Amygdala (tissue), 56 donors: ENCODE data around the gene PVALB.

Experiments used
- DNase-seq, 56 donors: peaks; one replicate each; lab custom pipeline; 2025; lab: John Stamatoyannopoulos, UW

Gene PVALB

DNA sequence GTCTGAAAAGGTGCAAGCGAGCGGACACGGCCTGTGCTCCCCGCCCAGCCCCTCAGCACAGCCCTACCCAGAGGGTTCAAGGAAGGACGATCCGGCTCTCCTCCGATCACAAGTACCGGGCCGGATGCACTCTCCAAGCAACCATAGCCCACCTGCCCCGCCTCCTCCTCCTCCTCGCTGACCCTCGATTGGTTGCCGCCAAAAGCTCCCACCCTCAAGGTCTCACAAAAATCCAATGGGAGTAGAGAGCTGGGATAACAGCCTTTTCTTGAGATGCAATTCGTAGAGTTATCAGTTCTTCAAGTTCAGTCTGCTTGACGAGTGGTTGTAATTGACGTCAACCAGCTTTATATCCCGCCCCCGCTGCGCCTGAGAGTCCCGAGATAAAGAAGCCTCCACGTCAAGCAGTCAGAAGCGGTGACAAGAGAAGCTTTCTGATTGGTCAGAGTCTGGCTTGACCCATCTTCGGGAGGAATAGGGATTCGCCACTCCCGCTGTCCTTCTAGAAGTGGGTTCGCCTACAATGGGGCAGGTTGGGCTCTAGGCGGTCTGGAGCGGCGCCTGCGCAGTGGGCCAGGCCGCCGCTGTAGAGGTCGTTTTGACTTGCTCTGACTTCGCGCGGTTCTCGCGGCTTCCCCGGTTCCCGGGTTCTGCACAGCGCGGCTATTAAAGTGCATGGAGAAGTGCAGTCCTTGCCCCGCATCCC is 40.7 kb downstream of the PVALB start, which contains the start of gene IFT27:
Gene IFT27, minus strand, starts transcription at position 156 of the 706 bp plus-strand sequence. CDS start 412 bp downstream, outside the sequence.
- peak; percentile 79 to 100 (median 99) for DNase-seq

DNA sequence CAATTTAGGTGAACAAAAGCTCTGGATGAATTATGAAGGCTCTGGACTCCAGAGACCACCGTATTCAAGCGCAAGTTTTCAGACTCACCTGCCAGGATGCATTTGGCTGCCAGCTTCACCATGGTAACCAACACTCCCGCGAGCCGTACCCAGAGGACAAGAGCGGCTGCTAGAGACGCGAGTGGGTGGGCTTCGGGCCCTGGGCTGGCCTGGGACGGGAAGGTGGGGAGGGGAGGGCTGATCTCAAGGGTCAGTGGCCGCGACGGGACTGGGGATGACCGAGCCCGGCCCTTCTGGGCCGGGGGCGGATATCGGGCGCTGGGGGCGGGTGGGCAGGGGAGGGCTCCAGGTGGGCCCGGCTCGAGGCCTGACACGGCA is 41.3 kb downstream of the PVALB start:
- peak in 30 of 56 donors; percentile 23 to 77 (median 50) for DNase-seq

DNA sequence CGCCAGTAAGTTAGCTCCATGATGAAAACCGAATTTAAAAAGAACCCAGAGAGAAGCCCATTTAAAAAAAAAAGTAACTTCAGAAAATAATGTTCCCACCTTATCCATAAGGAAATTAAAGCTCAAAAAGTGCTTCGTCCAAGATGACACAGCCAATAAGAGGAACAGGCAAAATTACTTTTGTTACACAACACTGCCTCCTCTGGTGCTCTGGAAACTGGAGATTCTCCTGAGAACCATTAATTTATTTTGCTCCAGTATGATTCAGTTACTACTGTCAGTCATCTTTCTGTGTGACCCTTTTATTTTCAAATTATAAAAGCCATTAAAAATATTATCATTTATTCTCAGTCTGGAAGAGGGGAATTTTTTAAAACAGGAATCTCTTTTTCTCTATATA is 42.9 kb downstream of the PVALB start:
- peak in 4 of 56 donors; percentile 2 to 39 (median 25) for DNase-seq

DNA sequence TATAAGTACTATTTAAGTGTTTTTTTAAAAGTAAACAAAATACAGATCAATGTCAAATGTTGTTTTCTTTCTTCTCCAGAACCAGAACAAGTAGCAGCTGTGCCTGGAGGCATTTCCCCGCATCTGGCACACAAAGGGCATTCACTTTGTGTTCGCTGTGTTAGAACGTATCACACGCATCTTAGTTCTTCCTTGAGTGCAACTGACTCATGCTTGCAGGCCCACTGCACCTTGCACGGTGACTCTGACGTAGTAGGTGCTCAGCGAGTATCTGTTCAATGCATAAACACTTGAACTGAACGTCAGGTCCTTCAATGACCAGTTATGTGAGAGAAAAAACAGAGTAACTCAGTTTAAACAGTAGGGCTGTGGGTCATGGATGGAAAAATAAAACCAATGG is 44.4 kb downstream of the PVALB start:
- no peak for DNase-seq

DNA sequence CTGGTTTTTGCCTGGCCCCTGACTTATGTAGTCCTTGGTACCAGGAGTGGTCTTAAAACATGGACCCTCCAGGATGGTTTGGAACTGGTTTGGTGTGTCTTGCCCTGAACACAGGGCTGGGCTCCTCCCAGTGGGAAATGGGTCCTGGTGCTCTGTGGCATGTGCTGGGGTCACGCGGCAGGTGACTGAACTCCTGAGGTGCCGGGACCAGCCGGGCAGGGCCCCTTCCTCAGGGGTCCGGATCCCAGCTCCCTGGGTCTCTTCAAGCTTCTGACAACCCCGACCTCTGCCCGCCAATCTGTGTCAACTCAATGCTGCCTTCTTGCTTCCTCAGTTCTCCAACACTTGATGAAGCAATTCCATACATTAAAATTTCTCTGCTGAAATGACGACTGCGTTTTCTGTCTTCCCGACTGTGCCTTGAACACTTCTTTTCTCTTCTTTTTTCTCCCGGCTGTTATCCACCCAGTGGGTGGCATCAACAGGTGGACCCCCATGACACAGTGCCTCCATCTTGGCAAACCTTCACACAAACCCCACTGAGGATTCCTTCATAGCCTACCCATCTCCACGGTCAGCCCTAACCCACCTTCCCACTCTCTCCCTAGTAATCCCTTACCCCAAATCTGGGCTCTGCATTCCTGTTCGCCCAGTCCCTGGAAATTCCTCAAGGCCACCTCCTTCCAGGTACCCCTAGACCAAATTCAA is 45.3 kb downstream of the PVALB start:
- DNase-seq: no peak

DNA sequence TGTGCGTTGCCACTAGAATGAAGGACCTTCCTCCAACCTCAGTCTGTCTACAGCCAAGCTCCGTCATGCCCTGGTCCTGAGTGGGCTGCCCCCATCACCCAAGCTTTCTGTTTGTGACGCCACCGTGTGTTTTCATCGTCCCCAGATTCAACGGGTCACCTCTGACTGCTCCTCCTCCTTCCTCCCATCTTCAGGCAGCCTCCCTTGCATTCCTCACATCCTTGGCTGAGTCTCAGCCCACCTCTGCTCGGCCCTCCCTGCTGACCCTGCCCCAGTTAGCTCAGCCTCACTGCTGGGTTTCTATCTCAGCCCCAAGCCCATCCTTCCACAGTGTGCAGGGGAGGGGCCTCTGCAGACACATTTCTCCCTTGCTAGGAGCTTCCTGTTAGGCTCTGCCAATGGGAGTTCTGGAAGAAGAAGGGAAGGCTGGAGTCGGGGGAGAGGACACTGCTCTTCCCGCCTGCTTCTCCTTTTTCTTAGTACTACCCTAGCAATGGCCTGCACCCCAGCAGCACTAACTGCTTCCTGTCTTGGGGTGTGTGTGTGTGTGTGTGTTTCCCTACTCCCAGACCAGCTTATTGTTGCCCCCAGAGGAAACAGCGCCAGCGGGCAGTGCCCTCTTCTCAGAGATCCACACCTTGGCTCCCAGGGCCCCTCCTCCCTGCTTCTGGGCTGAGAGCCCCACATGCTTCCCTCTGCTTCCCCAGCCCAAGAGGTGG is 46.2 kb downstream of the PVALB start:
- DNase-seq: no peak

DNA sequence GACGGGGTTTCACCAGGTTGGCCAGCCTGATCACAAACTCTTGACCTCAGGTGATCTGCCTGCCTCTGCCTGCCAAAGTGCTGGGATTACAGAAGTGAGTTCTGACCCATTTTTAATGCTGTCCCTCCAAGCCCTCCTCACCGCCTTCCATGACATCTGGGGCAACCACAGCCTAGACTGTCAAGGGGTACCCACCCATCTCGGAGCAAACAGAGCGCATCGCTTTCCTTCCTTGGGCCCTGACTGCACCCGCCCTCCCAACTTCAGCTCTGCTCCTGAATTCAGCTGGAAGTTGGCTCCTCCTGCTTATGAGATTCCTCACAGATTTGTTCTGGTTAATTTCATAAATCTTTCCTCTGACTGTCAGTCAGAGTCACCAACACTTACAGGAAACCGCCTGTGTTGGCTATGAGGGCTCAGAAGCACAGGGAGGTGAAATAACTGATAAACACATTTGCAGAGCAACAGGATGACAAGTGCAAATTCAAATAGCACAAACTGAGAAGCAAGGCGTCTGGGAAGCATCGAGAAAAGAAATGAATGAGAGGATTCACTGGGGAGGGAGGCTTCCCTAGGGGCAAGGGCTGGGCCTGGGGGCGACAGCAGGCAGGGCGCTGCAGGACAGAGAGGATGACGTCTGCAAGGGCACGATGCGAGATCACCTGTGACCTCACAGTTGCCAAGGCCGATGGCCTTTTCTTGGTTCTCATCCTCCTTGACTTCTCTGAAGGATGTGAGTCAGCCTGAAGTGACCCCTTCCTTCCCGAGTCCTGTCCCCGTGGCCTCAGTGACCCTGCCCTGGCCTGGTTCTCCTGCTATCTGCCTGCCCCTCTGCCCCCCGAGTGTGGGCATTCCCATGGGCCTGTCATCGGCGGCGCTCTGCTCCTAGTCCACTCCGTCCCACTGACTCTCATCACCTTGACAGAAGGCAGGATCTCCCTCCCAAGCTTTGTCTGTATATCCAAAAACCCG is 47.0 kb downstream of the PVALB start:
- no peak for DNase-seq

DNA sequence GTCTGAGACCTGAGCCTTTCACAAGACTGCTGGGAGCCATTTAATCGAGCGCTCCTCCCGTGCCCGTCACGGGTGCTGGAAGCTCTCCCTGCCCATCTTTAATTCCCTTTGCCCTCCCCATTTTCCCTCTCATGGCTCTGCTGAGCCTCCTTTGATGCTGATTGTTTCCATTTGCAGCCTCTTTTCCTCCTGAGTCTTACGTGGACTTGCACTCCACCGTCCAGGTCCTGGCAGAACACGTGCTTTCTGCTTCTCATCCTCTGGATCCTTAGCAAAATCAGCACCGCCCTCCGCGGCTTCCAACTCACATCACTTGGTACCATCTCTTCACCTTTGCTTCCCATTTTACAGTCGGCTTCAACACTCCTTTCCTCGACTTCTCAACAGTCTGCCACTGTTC is 48.2 kb downstream of the PVALB start:
- DNase-seq: no peak

DNA sequence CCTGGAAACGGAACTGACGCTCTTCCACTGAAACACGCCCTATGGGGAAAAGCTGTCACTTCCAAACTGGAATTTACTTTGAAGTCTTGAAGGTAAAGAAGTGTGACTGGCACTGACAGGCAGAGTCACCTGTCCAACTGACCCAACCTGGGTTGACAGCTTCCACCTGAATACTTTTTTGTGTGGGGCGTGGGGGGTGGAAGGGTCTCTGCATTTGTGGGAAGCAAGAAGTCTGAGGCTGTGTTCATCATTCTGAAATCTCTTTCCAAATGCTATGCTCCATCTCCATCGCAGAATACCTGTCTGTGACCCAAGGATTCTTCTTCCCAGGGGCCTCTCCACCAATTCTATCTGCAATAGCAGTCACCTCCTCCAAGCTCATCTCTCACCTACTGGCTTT is 48.7 kb downstream of the PVALB start:
- DNase-seq: no peak

DNA sequence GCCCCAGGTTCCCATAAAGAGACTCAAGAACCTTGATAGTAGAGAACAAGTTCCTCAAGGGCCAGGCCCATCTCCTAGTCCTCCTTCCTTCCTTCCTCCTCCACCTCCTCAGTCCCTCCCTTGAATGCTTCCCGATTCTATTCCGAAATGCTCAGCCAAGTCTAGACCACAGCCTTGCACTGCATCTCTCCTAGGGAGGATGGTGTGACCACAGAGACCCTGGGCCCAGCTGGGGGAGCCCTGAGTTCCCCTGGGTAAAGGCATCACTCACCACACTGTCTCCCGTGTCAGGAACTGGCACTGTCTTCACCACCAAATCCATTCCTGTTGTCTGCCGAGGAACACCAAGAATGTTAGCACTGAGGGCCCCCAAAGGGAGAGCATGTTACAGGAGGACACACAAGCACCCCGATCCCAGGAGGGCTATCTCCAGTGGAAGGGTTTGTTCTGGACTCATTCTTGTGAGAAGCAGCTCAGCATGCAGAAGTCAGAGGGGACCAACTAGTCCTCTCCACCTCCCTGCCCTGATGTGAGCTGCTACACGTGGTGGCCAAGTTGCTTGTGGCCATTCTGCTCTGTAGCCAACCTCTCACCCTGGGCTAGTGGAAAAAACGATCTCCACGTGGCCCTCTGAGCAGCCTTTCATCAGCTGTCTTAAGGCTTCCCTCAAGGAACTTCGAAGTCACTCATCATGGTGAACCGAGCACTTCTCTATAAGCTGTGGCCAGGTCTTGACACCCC is 49.6 kb downstream of the PVALB start:
- DNase-seq: no peak

DNA sequence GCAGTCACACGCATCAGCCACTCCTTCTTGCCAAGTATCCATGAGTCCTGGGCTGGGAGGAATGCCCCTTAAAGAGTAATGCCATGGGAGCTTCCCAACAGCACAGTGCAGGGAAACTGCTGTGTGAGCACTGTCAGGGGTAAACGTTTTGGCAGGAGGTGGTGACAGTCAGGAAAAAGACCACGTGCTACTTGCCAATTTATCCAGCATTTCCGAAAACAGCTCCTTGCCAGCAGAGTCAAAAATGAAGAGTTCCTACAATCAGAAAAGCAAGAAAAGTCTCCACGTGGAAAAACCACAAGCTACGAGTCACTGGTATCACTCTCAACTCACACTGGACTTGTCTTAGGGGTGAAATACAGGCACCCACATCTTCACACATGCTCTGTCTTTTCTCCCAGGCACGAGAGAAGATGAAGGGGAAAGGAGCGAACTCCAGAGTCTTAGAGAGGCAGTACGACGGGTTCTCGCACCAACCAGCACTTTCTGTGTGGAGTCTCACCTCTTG is 50.8 kb downstream of the PVALB start:
- peak in 1 of 56 donors; percentile 18 for DNase-seq

DNA sequence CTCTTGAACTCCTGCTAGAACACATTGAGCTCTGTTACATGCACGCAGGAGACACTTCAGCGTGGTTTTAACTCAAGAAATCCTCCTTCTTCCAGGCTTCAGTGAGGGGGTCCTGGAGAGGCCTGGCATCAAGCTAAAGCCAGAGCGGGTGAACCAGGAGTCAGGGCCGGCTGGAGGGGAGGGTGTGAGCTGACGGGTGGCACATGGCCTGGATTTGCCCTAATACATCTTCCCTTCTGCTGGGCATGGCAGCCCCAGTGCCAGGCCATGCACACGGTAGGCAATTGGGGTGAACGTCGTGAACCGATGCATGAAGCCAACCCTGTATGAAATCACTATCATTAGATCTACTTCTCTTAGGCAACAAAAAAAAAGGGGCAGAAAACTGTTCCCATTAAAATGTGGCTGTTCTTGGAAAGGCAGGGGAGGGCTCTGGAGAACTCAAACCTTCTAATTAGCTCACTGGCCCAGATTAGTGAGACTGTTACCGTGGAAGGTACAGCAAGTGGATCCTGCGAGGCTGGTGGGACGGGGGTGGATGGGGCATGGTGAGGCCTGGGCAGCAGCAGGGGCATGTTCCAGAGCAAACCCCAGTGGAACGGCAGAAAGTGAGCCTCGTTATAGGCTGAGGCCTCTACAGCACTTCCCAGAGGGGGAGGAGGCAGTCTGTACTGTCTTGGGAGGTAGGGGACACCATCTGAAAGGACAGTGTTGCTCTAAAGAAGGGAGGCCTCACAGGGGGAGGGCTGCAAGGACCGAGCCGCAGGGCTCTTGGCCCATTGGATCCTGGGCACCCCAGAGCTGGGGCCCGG is 51.5 kb downstream of the PVALB start:
- peak in 1 of 56 donors; percentile 17 for DNase-seq

DNA sequence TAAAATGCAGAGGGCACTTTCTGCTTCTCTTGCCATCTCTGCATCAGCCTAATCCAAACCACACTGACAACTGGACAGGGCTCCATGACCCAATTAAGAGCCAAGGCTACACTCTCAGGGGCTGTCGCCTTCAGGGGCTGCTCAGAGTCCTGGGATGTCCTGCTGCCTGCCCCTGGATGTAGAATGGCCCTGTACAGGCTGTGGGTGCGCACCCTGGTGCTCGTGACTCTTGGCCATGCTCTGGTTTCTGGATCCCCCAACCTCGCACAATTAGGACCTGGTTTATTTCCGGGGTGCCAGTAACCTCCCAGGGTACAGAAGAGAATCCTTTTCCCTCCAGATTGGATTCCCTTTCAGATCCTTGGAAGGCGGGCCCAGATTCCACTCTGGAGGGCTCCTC is 52.2 kb downstream of the PVALB start:
- peak in 5 of 56 donors; percentile 4 to 42 (median 14) for DNase-seq

DNA sequence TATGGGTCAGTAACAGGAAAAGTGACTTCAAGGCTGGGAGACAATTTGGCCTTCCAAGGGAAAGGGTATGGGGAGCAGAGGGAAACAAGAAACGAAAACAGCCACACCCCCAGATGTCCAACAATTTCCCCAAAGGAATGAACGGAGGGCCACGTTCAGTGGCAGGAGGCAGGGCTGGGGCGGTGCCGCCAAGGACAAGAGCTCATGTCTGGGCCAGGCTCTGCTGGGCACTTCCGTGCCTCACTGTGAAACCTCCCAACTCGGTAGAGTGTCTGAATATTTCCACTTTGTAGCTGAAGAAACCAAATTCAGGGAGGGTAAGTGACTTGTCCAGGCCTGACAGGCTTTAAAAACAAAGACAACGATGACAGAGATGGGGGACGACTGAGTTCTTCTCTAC is 52.8 kb downstream of the PVALB start:
- DNase-seq: no peak

DNA sequence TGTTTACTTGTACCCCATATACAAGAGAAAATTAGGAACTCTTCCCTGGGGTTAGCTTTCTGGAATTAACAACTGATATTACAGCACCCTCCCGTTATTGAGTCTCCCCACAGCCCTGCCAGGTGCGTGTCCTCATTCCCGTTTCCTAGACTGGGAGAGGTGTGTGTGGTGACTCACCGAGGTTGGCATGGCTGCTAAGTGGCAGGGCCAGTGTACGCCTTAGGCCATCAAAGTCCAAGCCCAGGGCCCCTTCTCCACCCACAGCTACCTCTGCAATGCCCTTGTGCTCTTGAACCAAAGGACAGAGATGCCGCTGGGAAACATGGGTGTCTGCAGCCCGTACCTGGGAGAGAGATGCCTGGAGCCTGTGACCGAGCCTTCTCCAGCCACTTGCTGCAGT is 53.3 kb downstream of the PVALB start:
- no peak for DNase-seq

DNA sequence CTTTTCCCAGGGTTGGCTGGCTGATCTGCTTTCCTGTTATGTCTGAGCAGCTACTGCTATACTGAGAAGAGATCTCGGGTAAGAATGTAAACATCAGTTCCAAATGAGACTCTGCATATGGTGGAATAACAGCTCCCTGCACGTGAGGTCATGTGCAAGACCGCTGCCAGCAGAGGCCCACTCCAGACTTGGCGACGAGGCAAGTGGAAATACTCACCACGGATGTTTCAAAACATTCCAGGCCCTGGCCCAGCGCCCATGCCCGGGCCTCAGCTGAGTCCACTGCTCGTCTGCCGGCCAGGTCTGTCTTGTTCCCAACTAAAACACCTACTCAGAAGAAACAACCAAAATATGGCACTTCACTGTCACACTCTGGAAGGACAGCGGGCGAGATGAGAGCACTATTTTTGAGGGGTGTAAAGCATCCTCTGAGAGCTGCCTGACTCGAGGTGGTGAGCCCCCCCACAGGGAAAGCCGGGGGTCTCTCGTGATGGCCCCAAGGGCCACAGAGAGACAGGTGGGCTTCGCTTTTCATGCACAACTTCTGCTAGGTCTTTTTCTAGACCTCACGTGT is 54.1 kb downstream of the PVALB start:
- no peak for DNase-seq

DNA sequence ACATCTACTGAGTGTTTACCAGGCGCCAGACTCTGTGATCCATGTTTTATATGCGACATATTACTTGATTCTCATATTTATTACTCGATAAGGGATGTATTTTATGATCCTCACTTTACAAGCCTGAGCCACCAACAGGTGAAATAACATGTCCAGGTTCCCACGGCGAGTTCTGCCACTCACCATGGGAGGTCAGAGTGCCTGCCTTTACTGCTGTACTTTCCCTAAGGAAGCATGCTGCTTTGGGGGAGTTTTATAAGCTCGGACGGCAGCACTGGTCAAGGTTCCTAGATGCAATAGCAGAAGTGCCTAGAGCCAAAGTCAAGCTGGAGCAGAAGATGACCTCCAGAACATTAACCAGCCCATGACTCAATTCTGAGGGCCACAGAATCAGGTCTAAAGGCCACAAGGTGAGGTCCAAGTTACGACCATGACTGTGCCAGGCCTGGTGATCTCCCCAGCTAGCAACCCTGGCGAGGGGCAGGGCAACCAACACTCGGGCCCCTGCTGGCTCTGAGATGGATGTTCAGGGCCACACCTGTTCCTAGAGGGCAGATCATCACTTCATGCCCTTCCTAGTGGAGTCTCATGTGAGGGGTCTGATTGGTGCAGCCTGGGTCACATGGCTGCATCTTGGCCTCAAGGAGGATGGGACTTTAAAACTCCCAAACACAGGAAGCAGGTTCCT is 55.1 kb downstream of the PVALB start:
- DNase-seq: no peak
